ENCODE results near the gene SRGN. TPM values are rescaled to one million over a fixed set of nuclear protein-coding genes. Genes with fewer than 3 reads are reported as not detected.
A peak's percentile ranks its signal among the peaks of the same experiment; 100 is the strongest.
"Not testable (repeated sequence)": the region's sequence is repeated elsewhere in the genome, so short reads cannot be mapped to it uniquely, and the experiment has no call there.

Gene SRGN
- total and polyA plus RNA-seq, 10 of the 15 experiments (the other 5 are each of a cell fraction or from before 2014, with no cell fraction given) = 382 to 2,414 (median 885) TPM

DNA sequence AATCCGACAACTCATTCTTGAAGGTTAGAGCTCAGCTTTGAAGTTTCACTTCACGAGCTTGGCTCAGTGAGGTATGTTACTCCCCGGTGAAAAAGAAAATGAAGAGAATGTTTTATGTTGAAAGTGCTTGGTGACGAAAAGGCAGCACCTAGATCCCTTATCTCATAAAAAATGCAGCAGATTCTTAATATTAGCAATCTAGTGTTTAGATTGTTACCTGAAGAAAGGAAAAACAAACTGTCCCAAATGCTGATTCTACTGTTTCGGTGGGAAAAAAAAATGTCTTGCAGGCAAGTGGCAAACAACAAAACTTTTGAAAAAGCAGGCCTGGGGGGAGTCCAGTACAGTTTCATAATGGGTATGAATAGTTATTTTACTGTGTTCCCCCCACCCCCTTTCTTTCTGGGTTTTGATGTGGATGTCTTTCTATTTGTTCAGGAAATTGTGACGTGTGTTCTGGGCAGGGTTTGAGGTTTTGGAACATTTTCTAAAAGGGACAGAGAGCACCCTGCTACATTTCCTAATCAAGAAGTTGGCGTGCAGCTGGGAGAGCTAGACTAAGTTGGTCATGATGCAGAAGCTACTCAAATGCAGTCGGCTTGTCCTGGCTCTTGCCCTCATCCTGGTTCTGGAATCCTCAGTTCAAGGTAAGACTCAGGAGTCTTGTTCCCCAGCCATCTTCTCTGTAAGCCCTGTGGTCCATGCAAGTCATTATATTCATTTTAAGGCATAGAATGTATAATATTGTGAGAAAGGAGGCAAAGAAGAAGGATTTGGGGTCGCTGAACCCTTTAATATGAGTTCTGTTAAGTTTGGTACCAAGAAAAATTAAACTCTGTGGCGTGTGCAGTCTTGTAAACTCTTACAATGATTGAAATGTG is at the start of gene SRGN (continued):
- TF ChIP-seq, protein P1, sequence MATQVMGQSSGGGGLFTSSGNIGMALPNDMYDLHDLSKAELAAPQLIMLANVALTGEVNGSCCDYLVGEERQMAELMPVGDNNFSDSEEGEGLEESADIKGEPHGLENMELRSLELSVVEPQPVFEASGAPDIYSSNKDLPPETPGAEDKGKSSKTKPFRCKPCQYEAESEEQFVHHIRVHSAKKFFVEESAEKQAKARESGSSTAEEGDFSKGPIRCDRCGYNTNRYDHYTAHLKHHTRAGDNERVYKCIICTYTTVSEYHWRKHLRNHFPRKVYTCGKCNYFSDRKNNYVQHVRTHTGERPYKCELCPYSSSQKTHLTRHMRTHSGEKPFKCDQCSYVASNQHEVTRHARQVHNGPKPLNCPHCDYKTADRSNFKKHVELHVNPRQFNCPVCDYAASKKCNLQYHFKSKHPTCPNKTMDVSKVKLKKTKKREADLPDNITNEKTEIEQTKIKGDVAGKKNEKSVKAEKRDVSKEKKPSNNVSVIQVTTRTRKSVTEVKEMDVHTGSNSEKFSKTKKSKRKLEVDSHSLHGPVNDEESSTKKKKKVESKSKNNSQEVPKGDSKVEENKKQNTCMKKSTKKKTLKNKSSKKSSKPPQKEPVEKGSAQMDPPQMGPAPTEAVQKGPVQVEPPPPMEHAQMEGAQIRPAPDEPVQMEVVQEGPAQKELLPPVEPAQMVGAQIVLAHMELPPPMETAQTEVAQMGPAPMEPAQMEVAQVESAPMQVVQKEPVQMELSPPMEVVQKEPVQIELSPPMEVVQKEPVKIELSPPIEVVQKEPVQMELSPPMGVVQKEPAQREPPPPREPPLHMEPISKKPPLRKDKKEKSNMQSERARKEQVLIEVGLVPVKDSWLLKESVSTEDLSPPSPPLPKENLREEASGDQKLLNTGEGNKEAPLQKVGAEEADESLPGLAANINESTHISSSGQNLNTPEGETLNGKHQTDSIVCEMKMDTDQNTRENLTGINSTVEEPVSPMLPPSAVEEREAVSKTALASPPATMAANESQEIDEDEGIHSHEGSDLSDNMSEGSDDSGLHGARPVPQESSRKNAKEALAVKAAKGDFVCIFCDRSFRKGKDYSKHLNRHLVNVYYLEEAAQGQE (IDR thresholded peaks at IDR 0.05; ENCODE audit: low read depth, low read length) = peak; percentile 55; the same call in 1 of the 2 replicates
- TF ChIP-seq ZNF622 (IDR thresholded peaks at IDR 0.05) (no peak), CBX3 (IDR thresholded peaks at IDR 0.05; ENCODE audit: borderline replicate concordance, low read depth) (no peak), JUNB (IDR thresholded peaks at IDR 0.05) (peak; percentile 81), RFX5 (IDR thresholded peaks at IDR 0.05; ENCODE audit: low read depth, low read length) (peak; percentile 56; the same call in 1 of the 2 replicates), POLR2A (IDR thresholded peaks at IDR 0.05; ENCODE audit: low read depth, low read length) (peak; percentile 96), TARDBP (IDR thresholded peaks at IDR 0.05; ENCODE audit: borderline replicate concordance) (no peak), MTA3 (IDR thresholded peaks at IDR 0.05; ENCODE audit: borderline replicate concordance, low read length) (peak; percentile 43; the same call in 1 of the 2 replicates), ZSCAN29 (IDR thresholded peaks at IDR 0.05) (no peak)
- TF ChIP-seq, protein P2, sequence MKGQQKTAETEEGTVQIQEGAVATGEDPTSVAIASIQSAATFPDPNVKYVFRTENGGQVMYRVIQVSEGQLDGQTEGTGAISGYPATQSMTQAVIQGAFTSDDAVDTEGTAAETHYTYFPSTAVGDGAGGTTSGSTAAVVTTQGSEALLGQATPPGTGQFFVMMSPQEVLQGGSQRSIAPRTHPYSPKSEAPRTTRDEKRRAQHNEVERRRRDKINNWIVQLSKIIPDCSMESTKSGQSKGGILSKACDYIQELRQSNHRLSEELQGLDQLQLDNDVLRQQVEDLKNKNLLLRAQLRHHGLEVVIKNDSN (IDR thresholded peaks at IDR 0.05; ENCODE audit: borderline replicate concordance, extremely low read length, insufficient read depth, low read depth, low read length) = no peak
- TF ChIP-seq, protein P3, sequence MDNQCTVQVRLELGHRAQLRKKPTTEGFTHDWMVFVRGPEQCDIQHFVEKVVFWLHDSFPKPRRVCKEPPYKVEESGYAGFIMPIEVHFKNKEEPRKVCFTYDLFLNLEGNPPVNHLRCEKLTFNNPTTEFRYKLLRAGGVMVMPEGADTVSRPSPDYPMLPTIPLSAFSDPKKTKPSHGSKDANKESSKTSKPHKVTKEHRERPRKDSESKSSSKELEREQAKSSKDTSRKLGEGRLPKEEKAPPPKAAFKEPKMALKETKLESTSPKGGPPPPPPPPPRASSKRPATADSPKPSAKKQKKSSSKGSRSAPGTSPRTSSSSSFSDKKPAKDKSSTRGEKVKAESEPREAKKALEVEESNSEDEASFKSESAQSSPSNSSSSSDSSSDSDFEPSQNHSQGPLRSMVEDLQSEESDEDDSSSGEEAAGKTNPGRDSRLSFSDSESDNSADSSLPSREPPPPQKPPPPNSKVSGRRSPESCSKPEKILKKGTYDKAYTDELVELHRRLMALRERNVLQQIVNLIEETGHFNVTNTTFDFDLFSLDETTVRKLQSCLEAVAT (IDR thresholded peaks at IDR 0.05) = peak; percentile 95
- TF ChIP-seq, protein P4, sequence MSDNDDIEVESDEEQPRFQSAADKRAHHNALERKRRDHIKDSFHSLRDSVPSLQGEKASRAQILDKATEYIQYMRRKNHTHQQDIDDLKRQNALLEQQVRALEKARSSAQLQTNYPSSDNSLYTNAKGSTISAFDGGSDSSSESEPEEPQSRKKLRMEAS (IDR thresholded peaks at IDR 0.05; ENCODE audit: low read depth, low read length) = peak; percentile 64; the same call in 1 of the 2 replicates

DNA sequence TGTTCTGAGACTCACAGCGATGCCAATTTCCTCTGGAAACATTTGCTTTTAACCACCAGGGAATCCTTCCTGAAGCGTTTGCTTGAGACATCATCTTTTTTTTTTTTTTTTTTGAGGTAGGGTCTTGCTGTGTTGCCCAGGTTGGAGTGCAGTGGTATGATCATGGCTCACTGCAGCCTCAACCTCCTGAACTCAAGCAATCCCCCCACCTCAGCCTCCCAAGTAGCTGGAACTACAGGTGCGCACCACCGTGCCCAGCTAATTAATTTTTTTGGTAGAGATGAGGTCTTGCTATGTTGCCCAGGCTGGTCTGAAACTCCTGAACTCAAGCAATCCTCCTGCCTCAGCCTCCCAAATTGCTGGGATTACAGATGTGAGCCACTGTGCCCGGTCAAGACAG is 47.0 kb upstream of the SRGN start:
- in situ Hi-C loops (cut with MboI); H2AFZ ChIP-seq (ENCODE audit: control insufficient read depth, low read depth, low read length); H3K36me3 ChIP-seq (ENCODE audit: control insufficient read depth in 2 of 2, insufficient read depth in 2 of 2, low read length in 1 of 2); H4K20me1 ChIP-seq (ENCODE audit: control insufficient read depth, insufficient read depth); H3K79me2 ChIP-seq (ENCODE audit: control insufficient read depth, insufficient read depth, low read length); BruUV-seq (replicated peaks); H3K9ac ChIP-seq (ENCODE audit: control insufficient read depth, insufficient read depth, low read length); ATAC-seq; FAIRE-seq; intact Hi-C loops (cut with micrococcal nuclease; ENCODE audit: unreplicated experiment); H3K4me2 ChIP-seq (ENCODE audit: control insufficient read depth, insufficient read depth); H3K9me3 ChIP-seq (replicated peaks; ENCODE audit: control insufficient read depth, insufficient read depth, low read length); H3K4me3 ChIP-seq; DNase-seq (ENCODE audit: low read depth, low spot score); H3K27ac ChIP-seq (ENCODE audit: control insufficient read depth, insufficient read depth); H3K27me3 ChIP-seq (replicated peaks in 1 of 2; ENCODE audit: control insufficient read depth in 2 of 2, insufficient read depth in 2 of 2, low read length in 1 of 2): not testable (repeated sequence)
- ChIA-PET CTCF (interaction anchor here (0.6 to 2.1 kb wide), 4 partner anchors 8 to 188 kb away, joined by 3 to 5 read pairs (median 4); no protein-coding TSS in a partner anchor), SMC1A (ENCODE audit: uncharacterized antibody, unreplicated experiment) (interaction anchor here (1.2 to 2.2 kb wide), 4 partner anchors 15 to 35 kb away, joined by 3 to 7 read pairs (median 6); no protein-coding TSS in a partner anchor), POLR2A (interaction anchor here (0.7 to 1.5 kb wide), 5 partner anchors 10 to 164 kb away, joined by 3 to 10 read pairs (median 3); no protein-coding TSS in a partner anchor), RAD21 (ENCODE audit: unreplicated experiment) (interaction anchor here (1.1 to 1.4 kb wide), 3 partner anchors 25 to 47 kb away, joined by 3 to 4 read pairs (median 4); partner anchors contain the start of gene SRGN)
- 80% methylated on average over 5 of the region's 5 CpGs for WGBS (ENCODE audit: insufficient coverage, insufficient replicate concordance, low lambda C conversion rate, missing lambda C conversion rate)
- H3K4me1 ChIP-seq (ENCODE audit: control insufficient read depth, insufficient read depth, low read length) = peaks cover 28% of the 10 kb centered on the region

All from GM12878 (cell line).